Skin epidermis (tissue), 12 donors: ENCODE results near the gene GCH1.

Experiments used
- H3K27ac ChIP-seq, 21 experiments: fragments of 200-600 bp; sonication (generic) in 11 of 21; one replicate each; pipeline ENCODE4 v1.5.0; 2020; ENCODE audit warnings: mild to moderate bottlenecking in 3 of 21, inconsistent platforms in 2 of 21, moderate library complexity in 2 of 21
- H3K4me3 ChIP-seq, 7 experiments: fragments of 200-600 bp; sonication (generic) in 2 of 7; one replicate each; pipeline ENCODE4 v1.5.0; 2020; ENCODE audit warnings: inconsistent platforms in 2 of 7, mild to moderate bottlenecking in 2 of 7, moderate library complexity in 1 of 7

Gene GCH1

GRCh38 chr14:54834727-54835126 lies 67.9 kb downstream of the GCH1 start:
- Histone ChIP-seq H3K4me3 (no peak overlapping the region), H3K27ac (no peak overlapping the region)

GRCh38 chr14:54834081-54834480 lies 68.5 kb downstream of the GCH1 start:
- no peak overlapping the region for H3K4me3 ChIP-seq
- H3K27ac ChIP-seq: no peak overlapping the region

DNA sequence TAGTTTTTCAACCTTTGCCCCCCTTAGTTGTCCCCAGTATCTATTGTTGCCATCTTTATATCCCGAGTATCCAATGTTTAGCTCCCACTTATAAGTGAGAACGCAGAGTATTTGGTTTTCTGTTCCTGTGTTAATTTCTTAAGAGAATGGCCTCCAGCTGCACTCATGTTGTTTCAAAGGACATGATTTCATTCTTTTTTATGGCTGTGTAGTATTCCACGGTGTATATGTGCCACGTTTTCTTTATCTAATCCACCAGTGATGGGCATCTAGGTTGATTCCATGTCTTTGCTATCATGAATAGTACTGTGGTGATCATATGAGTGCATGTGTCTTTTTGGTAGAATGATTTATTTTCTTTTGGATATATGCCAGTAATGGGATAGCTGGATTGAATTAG lies 72.0 kb downstream of the GCH1 start:
- Histone ChIP-seq H3K27ac (no peak overlapping the region), H3K4me3 (no peak overlapping the region)

GRCh38 chr14:54829486-54830224 lies 73.0 kb downstream of the GCH1 start:
- H3K27ac ChIP-seq: no peak overlapping the region
- no peak overlapping the region for H3K4me3 ChIP-seq

DNA sequence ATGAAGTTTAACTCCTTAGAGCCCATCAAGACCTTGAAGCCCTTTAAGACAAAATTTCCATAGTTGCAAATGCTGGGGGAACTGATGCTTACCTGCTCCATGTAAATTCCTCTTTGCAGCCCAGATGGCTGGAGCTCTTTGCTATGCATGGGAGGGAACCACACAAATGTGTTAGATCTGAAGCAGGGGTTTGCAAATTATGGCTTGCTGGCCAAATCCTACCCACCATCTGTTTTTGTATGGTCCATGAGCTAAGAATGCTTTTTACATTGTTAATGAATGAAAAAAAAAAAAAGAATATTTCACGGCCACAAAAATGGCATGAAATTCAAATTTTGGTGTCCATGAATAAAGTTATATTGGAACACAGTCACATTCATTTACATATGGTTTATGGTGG lies 74.6 kb downstream of the GCH1 start:
- Histone ChIP-seq H3K4me3 (no peak overlapping the region), H3K27ac (no peak overlapping the region)

DNA sequence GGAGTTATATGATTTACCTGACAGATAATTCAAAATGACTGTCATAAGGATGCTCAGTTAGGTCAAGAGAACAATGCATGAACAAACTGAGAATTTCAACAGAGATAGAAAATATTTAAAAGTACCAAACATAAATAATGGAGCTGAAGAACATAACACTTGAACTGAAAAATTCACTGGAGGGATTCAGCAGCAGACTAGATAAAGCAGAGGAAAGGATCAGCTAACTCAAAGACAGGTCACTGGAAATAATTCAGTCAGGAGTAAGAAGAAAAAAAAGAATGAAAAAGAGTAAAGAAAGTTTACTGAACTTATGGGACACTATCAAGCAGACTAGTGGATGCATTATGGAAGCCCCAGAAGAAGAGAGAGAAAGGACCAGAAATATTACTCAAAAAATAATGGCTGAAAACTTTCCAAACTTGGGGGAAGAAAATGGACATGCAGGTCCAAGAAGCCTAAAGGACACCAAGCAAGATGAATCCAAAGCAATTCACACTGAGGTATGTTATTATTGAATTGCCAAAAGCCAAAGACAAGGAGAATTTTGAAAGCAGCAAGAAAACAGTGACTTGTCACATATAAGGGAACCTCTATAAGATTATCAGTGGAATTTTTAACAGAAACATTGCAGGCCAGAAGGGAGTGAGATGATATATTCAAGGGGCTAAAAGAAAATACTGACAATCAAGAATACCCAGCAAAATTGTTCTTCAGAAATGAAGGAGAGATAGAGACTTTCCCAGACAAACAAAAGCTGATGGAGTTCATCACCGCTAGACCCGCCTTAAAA lies 78.7 kb downstream of the GCH1 start:
- H3K27ac ChIP-seq: no peak overlapping the region
- no peak overlapping the region for H3K4me3 ChIP-seq

DNA sequence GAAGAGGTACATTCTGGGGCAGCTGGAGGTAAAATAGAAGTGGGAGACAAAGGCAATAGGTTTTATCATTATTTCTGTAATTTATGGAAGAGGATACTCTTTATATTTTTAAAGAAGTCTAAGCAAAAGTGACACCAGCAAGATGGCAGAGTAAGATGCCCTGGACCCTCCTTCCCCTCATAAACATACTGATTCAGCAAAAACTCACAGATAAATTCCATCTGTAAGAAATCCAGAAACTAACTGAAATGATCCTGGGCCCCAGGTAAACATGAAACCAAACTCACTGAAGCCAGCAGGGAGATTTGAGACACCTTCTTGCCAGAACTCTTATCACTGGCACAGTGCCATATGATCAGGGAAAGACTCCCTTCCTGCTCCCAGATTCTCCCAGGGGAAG lies 79.9 kb downstream of the GCH1 start:
- no peak overlapping the region for H3K27ac ChIP-seq

DNA sequence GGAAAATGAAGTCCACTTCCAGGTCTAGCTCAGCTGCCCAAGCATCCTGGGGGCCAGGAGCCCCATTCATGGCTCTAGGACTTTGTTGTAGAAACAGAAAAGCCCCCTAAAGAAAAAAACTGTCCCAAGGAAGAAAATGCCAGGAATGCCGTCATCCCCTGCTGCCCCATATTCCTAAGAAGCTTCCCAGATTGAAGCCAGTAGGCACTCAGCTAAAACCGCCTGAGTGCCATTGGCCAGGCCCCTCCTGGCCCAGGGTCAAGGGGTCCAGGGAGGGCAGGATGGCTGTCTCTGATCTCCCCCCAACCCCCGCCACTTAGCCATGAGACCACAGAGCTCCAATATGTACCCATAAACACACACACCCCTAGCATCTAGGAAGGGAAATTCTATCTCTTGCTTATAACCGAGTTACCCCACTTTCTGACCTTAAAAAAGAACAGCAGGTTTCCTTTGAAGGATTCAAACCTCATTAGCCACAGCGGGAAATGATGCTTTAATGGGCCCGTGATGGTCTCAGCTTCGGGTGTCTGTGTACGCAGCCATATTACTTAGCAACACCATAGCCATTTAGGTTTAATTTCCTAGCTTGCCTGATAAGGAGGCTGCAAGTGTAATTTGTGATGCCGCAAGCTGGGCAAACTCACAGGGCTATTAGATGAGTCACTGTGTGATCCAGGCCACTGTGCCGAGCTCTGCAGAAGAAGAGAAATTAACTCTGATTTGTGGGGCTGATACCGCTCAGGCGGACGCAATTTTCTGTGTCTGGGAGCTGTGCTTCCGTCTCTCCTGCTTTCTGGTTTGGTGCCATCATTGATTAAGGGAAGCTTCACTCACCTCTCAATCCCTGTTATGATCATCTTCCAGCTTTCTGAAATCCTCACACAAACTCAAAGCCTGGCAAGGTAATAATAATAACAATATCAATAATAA lies 84.2 kb downstream of the GCH1 start:
- Histone ChIP-seq H3K4me3 (no peak overlapping the region), H3K27ac (no peak overlapping the region)

More for the DNA sequence above, 79.9 kb downstream of the GCH1 start:
- H3K4me3 ChIP-seq: no peak overlapping the region

- H3K27ac ChIP-seq: no peak overlapping the region
- no peak overlapping the region for H3K4me3 ChIP-seq
Observed at GRCh38 chr14:54817506-54817905, 85.1 kb downstream of the GCH1 start.

GRCh38 chr14:54816450-54816849 lies 86.2 kb downstream of the GCH1 start:
- H3K27ac ChIP-seq: no peak overlapping the region
- H3K4me3 ChIP-seq: no peak overlapping the region

DNA sequence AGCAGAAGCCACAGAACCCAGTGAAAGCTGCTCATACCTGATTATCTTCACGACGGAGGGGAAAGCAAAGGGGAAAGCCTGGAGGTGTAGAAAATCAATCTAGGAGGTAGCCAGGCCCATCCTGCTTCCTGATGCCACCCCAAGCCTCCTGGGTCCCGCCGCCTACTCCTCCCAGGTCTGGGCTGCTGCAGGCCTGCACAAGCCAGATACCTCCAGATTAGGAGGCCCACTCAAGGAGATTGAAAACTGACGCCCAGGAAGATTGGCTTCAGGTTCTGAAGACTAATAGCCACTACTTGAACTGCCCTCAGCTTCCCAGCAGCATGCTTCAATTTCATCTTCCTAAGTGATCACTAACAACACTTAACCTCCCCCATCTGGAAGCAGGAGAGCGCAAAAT lies 87.1 kb downstream of the GCH1 start:
- H3K4me3 ChIP-seq: no peak overlapping the region

GRCh38 chr14:54815016-54815415 lies 87.6 kb downstream of the GCH1 start:
- Histone ChIP-seq H3K27ac (no peak overlapping the region), H3K4me3 (no peak overlapping the region)

More for the DNA sequence above, 87.1 kb downstream of the GCH1 start:
- H3K27ac ChIP-seq: no peak overlapping the region

DNA sequence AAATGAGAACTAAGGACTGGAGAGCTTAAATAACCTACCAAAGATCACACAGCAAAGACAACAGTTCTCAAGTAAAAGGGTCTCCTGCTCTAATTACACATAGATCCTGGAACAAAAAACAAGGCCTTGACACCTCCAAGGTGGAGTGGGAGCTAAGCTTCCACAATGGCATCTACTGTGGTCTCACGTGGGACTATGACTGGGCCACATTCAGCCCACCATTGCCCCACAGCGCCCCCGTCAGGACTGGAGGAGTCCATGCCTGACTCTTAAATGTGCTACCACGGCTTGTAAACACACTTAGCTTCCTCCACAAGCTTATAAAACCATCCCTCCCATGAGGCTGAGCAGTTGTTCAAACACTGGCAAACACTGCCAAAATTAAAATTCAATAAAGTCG lies 88.5 kb downstream of the GCH1 start:
- H3K4me3 ChIP-seq: no peak overlapping the region
- H3K27ac ChIP-seq: no peak overlapping the region

- no peak overlapping the region for H3K4me3 ChIP-seq
- no peak overlapping the region for H3K27ac ChIP-seq
Observed at GRCh38 chr14:54813081-54813480, 89.5 kb downstream of the GCH1 start.

DNA sequence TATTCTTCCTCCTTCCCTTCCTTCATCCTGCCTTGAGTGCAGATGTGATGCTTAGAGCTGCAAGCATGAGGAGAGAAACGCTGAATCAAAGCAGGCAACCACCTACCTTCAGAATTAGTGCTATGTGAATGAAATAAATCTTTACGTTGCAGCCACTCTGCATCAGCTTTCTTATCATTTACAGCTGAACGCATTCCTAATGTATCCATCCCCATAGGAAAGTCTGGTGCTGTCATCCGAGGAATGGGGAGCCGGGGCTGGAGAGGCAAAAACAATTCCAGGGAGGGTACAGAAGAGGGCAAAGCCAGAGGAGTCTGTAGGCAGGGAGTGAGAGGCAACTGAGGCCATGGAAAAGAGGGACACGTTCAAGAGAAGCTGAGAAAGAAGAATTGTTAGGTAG lies 90.0 kb downstream of the GCH1 start:
- no peak overlapping the region for H3K27ac ChIP-seq
- H3K4me3 ChIP-seq: no peak overlapping the region

DNA sequence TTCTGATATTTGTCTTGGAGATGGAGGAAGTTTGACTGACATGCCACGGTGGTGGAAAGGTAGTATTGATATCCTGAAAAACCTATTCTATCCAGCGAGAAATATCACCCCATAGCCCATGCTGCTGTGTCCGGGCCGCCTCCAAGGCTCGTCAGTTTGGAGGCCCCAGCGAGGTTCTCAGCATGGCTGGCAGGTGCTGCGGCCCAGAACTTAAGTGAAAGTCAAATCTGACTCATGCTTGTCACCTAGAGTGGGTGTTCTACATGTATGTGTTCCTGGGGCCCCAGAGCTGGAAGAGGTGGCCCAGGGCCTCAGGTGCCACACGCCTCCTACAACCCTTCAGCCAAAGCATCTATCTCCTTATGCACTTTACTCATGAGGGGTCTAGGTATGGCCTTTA lies 92.9 kb downstream of the GCH1 start:
- Histone ChIP-seq H3K27ac (no peak overlapping the region), H3K4me3 (no peak overlapping the region)

DNA sequence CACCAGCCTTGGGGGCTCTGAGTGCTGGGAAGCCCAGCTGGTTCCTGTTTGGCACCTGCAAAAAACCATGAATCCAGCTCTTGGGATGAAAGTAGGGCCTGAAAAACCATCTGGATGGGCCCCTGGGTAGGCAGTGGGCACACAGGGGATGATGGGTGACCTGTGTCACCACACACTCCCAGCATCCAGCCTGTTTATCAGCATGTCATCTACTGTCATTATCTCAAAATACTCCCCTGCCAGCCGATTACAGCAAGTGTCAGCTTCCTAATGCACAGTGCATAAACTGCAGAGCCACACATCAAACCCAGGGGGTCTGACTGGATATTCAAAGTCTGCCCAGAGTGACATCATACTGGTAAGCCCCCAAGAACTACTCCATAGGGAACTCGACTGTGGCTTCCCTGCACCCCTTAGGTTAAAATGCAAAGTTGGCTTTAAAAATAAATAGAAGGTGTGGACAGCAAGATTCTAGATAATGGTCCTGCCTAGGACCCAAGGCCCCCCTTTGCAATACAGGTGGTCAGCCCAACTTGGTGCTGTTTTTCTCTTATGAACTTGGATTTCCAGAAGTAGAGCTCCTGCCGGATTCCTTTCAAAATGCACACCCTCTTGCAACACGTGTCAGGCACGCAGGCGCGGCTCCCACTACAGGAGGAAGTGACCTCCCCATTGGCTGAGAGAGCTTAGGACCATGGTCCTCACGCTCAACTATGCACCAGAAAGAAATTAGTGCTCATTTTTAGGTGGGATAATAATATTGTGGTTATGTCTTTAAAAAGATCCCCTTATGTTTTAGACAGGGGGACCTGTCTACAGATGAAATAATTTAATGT lies 94.1 kb downstream of the GCH1 start:
- Histone ChIP-seq H3K27ac (no peak overlapping the region), H3K4me3 (no peak overlapping the region)

- no peak overlapping the region for H3K27ac ChIP-seq
- no peak overlapping the region for H3K4me3 ChIP-seq
Observed at GRCh38 chr14:54807881-54808280, 94.7 kb downstream of the GCH1 start.

DNA sequence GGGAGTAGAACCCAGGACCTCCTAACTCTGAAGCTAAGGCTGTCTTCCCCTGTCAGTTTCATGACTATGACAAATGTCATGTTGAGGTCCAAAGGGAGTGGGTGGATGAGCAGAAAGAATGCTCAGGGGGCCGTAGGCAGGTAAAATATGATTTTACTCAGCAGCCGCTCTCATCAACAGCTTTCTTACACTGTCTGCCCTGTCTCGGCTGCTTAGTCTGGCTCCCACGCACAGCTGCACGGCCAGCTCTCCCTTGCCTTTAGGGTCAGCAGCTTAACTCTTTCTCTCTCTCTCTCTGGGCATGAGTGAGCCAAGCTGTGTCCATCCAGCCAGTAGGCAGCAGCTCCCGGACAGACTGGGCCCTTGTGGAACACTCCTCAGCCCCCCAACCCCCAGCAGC lies 95.2 kb downstream of the GCH1 start:
- H3K4me3 ChIP-seq: no peak overlapping the region
- H3K27ac ChIP-seq: no peak overlapping the region

DNA sequence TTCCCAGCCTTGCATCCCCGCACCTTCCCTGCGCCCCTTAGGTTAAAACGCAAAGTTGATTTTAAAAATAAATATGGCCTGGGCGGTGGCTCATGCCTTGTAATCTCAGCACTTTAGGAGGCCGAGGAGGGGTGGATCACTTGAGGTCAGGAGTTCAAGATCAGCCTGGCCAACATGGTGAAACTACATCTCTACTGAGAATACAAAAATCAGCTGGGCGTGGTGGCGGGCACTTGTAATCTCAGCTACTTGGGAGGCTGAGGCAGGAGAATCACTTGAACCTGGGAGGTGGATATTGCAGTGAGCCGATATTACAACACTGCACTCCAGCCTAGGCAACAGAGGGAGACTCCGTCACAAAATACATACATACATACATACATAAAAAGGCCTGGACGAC lies 96.0 kb downstream of the GCH1 start:
- Histone ChIP-seq H3K27ac (no peak overlapping the region), H3K4me3 (no peak overlapping the region)
